Dermis lymphatic vessel endothelial cell (primary cell): Measurements from ENCODE around the gene SFT2D2. TPM values are rescaled to one million over a fixed set of nuclear protein-coding genes. Genes with fewer than 3 reads are reported as not detected.

Experiments used
- total RNA-seq: library from RNA; depleted of rRNA; stranded (reverse); fragments of >200 nt; gene quantifications from 2 replicates; pipeline ENCODE4 v1.2.1, GENCODE V29; 2014

SFT2D2 gene
- 58.7 and 59.3 TPM in 2 replicates for total RNA-seq

DNA sequence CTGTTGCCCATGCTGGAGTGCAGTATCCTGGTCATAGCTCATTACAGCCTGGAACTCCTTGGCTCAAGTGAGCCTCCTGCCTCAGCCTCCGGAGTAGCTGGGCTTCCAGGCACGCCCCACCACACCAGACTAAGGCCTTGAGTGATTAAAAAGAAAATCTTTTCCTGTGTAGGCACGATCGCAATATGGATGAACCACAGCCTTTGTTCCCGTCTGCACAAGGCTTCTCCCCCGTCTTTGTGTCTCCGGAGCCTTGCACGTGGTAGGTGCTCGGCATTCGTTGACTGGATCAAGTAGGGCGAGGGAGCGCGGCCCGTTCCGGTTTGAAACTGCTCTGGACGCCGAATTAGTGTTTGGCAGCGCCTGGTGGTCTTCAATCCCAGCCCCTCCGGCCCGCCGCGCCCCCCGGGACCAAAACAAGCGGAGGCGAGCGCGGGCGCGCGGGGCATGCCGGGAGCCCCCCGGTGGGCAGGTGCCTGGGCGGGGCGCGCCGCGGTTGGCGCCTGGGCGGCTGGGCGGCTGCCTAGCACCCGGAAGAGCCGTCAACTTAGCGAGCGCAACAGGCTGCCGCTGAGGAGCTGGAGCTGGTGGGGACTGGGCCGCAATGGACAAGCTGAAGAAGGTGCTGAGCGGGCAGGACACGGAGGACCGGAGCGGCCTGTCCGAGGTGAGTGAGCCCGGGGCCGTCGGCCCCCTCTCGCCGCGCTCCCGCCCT is at the start of gene SFT2D2:
SFT2D2 (plus strand) TSS at position 529 of the 715 bp plus-strand sequence; CDS start at position 605, 76 bp downstream.

DNA sequence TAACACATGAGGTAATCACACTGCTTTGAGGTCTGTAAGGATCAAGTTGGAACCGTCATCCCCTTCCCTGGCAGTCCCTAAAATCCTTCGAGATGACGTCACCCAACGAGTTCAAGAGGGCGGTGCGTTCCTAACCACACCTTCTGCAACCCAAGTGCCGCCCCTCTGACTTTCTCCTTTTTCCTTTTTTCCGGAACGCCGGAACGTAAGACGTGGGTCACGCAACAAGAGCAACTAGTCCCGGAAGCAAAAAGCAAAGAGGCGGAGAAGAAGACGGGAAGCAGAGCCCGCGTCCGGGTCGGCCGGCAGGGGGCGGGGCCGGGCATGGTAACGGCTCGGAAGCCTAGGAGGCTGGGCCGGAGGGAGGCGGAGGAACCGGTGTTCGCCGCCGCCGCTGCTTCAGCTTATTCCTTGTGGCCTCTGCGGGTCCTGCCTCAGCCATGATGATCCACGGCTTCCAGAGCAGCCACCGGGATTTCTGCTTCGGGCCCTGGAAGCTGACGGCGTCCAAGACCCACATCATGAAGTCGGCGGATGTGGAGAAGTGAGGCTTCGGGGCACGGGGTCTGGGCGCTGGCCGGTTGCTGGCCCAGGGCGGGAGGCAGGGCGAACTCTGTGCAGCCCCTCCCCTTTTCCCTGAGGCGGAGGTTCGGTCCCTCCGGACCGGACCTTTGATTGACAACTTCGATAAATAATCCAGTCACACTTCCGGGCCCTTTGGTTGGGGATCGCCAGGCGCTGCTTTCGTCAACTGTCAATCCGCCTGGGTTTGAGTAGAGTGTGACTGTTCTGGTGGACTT is 47.0 kb upstream of the SFT2D2 start, which contains the start of gene TIPRL:
TIPRL (plus strand) TSS at position 325 of the 800 bp plus-strand sequence; CDS start at position 441, 116 bp downstream.

DNA sequence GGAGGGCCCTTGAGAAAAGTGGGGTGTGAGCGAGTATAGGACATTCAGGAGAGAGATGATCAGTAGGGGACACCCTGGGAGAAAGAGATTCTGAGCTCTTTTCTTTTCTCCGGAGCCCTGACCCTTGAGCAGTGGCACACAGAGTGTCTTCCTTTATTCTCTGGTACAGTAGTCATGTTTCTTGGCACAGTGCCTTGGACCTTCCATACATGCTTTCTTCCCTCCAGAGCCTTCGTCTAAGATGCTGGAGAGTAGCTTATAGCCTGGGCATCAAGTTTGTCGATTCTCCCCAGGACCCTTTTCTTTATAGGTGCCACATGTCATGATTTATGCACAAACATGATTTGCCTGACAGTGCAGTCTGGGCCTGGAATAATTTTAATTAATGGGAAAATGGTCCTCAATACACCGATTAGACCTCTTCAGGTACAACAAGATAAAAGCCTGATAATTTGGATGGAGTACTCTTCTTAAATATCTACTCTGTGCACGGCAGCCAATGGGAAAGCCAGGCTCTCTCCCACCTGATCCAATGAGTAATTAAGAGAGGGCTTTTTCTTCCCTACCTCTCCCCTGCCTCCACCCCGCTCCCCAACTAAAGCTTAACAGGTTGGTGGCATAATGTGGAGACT is 54.6 kb downstream of the SFT2D2 start, which contains the start of gene TBX19:
TBX19 (plus strand) TSS at position 582 of the 632 bp plus-strand sequence. CDS start 214 bp downstream, outside the sequence.

Other genes with a start within 250 kb of the SFT2D2 start
- 12.4 and 19.4 TPM in 2 replicates for gene GPR161, start 89.1 kb upstream of the SFT2D2 start, total RNA-seq
- 30.8 and 33.9 TPM in 2 replicates for gene TIPRL, start 47.0 kb upstream of the SFT2D2 start, total RNA-seq
- 0.65 and 0.69 TPM in 2 replicates for gene TBX19, start 54.9 kb downstream of the SFT2D2 start, total RNA-seq